ENCODE data around the gene POLE. TPM values are rescaled to one million over a fixed set of nuclear protein-coding genes. Genes with fewer than 3 reads are reported as not detected.

POLE gene
- total RNA-seq, 1 experiment from 2014 or later, result 144 TPM

GRCh38 chr12:132710405-132711079 is 23.4 kb upstream of the POLE start, which contains the start of gene PGAM5 (continued):
- TF ChIP-seq CTCF (IDR thresholded peaks at IDR 0.05), result no peak
- TF ChIP-seq RORB (CRISPR knock-in tag; IDR thresholded peaks at IDR 0.05), result no peak
- 0 out of 2 replicates have a peak, but pooled peaks have one; percentile 18 for TF ChIP-seq PRRX2 (CRISPR knock-in tag; IDR thresholded peaks at IDR 0.05)
- TF ChIP-seq KAT7 (CRISPR knock-in tag; IDR thresholded peaks at IDR 0.05; ENCODE audit: borderline replicate concordance), result no peak
- TF ChIP-seq ATF2 (CRISPR knock-in tag; IDR thresholded peaks at IDR 0.05; ENCODE audit: borderline replicate concordance, low read depth), result no peak
- TF ChIP-seq ZSCAN18 (CRISPR knock-in tag; IDR thresholded peaks at IDR 0.05), result no peak
- peak; percentile 62 for TF ChIP-seq SP1 (CRISPR knock-in tag; conservative IDR thresholded peaks at IDR 0.05)
- peak; percentile 24; the same call in 1 of the 2 replicates for TF ChIP-seq E2F4 (CRISPR knock-in tag; IDR thresholded peaks at IDR 0.05; ENCODE audit: borderline replicate concordance, low read depth)
- TF ChIP-seq ZBTB21 (CRISPR knock-in tag; IDR thresholded peaks at IDR 0.05; ENCODE audit: borderline replicate concordance), result 0 out of 2 replicates have a peak, but pooled peaks have one; percentile 60
- no peak for TF ChIP-seq JUN (CRISPR knock-in tag; IDR thresholded peaks at IDR 0.05)
- no peak for TF ChIP-seq MXD4 (CRISPR knock-in tag; IDR thresholded peaks at IDR 0.05; ENCODE audit: borderline replicate concordance)
- no peak for TF ChIP-seq ZNF121 (CRISPR knock-in tag; IDR thresholded peaks at IDR 0.05)
- no peak for TF ChIP-seq NFYB (CRISPR knock-in tag; conservative IDR thresholded peaks at IDR 0.05; ENCODE audit: low read depth)
- TF ChIP-seq ARID4B (CRISPR knock-in tag; IDR thresholded peaks at IDR 0.05; ENCODE audit: borderline replicate concordance), result no peak; the same call in none of the 2 replicates
- TF ChIP-seq NFE2L1 (CRISPR knock-in tag; IDR thresholded peaks at IDR 0.05), result 0 out of 2 replicates have a peak, but pooled peaks have one; percentile 41
- TF ChIP-seq CREB1 (CRISPR knock-in tag; IDR thresholded peaks at IDR 0.05), result no peak; the same call in 1 of the 2 replicates
- peak; percentile 92 for TF ChIP-seq TP53 (CRISPR knock-in tag; IDR thresholded peaks at IDR 0.05)
- TF ChIP-seq FOXK1 (CRISPR knock-in tag; IDR thresholded peaks at IDR 0.05), result peak; percentile 91
- no peak; the same call in none of the 2 replicates for TF ChIP-seq TEAD1 (CRISPR knock-in tag; IDR thresholded peaks at IDR 0.05)
- TF ChIP-seq MYBL2 (CRISPR knock-in tag; IDR thresholded peaks at IDR 0.05), result peak; percentile 68; the same call in 1 of the 2 replicates
- no peak for TF ChIP-seq NR1H2 (CRISPR knock-in tag; IDR thresholded peaks at IDR 0.05)
- no peak for TF ChIP-seq GTF2I (CRISPR knock-in tag; conservative IDR thresholded peaks at IDR 0.05)
- TF ChIP-seq GRHL2 (CRISPR knock-in tag; IDR thresholded peaks at IDR 0.05; ENCODE audit: insufficient replicate concordance, severe bottlenecking), result no peak
- TF ChIP-seq E2F1 (CRISPR knock-in tag; IDR thresholded peaks at IDR 0.05), result peak; percentile 75; the same call in 1 of the 2 replicates
- TF ChIP-seq ETV6 (CRISPR knock-in tag; IDR thresholded peaks at IDR 0.05), result peak; percentile 90
- peak; percentile 87 for TF ChIP-seq CREM (CRISPR knock-in tag; IDR thresholded peaks at IDR 0.05)
- TF ChIP-seq NR3C1 (CRISPR knock-in tag; conservative IDR thresholded peaks at IDR 0.05; ENCODE audit: low read depth), result no peak

Data from WTC11 (cell line).